HUES64 (cell line): ENCODE results near the gene PRPF18. TPM values are rescaled to one million over a fixed set of nuclear protein-coding genes. Genes with fewer than 3 reads are reported as not detected.
"Not testable (repeated sequence)": the region's sequence is repeated elsewhere in the genome, so short reads cannot be mapped to it uniquely, and the experiment has no call there.

Source experiments
- H3K27ac ChIP-seq: 2 replicates; pipeline ENCODE4 v1.7.0; 2013; ENCODE audit warnings: low read depth, low read length, inconsistent platforms
- H3K27me3 ChIP-seq: 2 replicates; pipeline ENCODE4 v1.6.1; 2013; ENCODE audit warnings: mild to moderate bottlenecking, low read length; ENCODE audit not compliant: insufficient read depth
- H3K36me3 ChIP-seq: 2 replicates; pipeline ENCODE4 v1.6.1; 2013; ENCODE audit warnings: mild to moderate bottlenecking, low read length; ENCODE audit not compliant: insufficient read depth
- H3K4me1 ChIP-seq: 2 replicates; pipeline ENCODE4 v1.6.1; 2013; ENCODE audit warnings: mild to moderate bottlenecking, low read length, moderate library complexity; ENCODE audit not compliant: insufficient read depth
- H3K4me3 ChIP-seq: 2 replicates; pipeline ENCODE4 v1.5.1; 2013; ENCODE audit warnings: mild to moderate bottlenecking, low read length, moderate library complexity
- H3K9ac ChIP-seq: 2 replicates; pipeline ENCODE4 v1.6.1; 2013; ENCODE audit warnings: mild to moderate bottlenecking, low read depth, low read length
- H3K9me3 ChIP-seq: 2 replicates; pipeline ENCODE4 v1.6.1; 2013; ENCODE audit warnings: low read depth, low read length; ENCODE audit not compliant: insufficient read depth
- WGBS: fragments of 150-250, 120-280 bp; methylation state at CpG from one replicate; pipeline ENCODE4 v1.1.7; 2013; ENCODE audit warnings: missing lambda C conversion rate; 5-methylcytosine and 5-hydroxymethylcytosine counted together
- polyA plus RNA-seq, 2 experiments: library from polyadenylated mRNA; stranded (reverse); fragments of 50-300 nt; gene quantifications; one replicate each; pipeline ENCODE4 v1.2.3, GENCODE V29; 2013

Gene PRPF18, protein sequence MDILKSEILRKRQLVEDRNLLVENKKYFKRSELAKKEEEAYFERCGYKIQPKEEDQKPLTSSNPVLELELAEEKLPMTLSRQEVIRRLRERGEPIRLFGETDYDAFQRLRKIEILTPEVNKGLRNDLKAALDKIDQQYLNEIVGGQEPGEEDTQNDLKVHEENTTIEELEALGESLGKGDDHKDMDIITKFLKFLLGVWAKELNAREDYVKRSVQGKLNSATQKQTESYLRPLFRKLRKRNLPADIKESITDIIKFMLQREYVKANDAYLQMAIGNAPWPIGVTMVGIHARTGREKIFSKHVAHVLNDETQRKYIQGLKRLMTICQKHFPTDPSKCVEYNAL
- polyA plus RNA-seq (2013, experiment 1 of 2), result 12.4 TPM
- 13.3 TPM for polyA plus RNA-seq (2013, experiment 2 of 2)

- Histone ChIP-seq H3K4me3 (peak within 1 kb of the TSS; percentile 92), H3K36me3 (no peaks in the 10 kb centered on the region), H3K9me3 (no peaks in the 10 kb centered on the region), H3K27ac (no peak within 1 kb of the TSS), H3K4me1 (0 out of 2 replicates have a peak, but pooled peaks cover 2% of the 10 kb centered on the region), H3K9ac (peak within 1 kb of the TSS; percentile 53), H3K27me3 (peaks cover 3% of the 10 kb centered on the region; the same call in 1 of the 2 replicates)
- under 1% methylated on average over 38 of the region's 38 CpGs for WGBS
Observed at GRCh38 chr10:13586676-13587355, at the start of gene PRPF18. PRPF18 (plus strand) TSS chr10:13586965; CDS start chr10:13587087, 122 bp downstream.

DNA sequence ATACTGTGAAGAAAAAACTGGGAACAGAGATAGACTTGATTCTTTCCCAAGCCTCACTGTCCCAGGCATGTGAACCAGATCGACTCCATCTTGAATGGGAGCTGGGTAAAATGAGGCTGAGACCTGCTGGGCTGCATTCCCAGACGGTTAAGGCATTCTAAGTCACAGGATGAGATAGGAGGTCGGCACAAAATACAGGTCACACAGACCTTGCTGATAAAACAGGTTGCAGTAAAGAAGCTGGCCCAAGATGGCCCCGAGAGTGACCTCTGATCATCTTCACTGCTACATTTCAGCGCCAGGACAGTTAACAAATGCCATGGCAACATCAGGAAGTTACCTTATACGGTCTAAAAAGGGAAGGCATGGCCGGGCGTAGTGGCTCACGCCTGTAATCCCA lies 48.8 kb upstream of the PRPF18 start:
- H3K36me3 ChIP-seq, H3K9me3 ChIP-seq, H3K4me1 ChIP-seq, H3K4me3 ChIP-seq, H3K27me3 ChIP-seq, H3K9ac ChIP-seq, H3K27ac ChIP-seq: not testable (repeated sequence)
- 86% methylated on average over 9 of the region's 9 CpGs for WGBS

DNA sequence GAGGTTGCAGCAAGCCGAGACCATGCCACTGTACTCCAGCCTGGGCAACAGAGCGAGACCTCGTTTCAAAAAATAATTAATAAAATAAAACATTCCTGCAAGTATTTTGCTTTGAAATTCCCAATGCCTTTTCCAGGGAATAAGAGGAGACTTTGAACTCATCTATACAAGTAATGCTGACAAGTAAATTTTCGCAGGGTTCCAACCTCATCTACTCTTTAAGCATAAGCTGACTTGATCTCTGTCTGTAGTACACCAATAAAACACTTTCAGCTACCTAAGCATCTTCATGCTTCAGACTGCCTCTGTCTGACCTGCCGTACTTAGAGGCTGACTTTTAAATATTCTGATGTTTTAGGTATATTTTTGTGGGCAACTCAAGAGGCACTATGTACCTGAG lies 44.2 kb upstream of the PRPF18 start:
- Histone ChIP-seq H3K9ac (no peak overlapping the region), H3K27me3 (no peaks in the 10 kb centered on the region), H3K9me3 (no peaks in the 10 kb centered on the region), H3K27ac (no peak overlapping the region), H3K4me3 (no peak overlapping the region), H3K36me3 (no peaks in the 10 kb centered on the region), H3K4me1 (no peaks in the 10 kb centered on the region)
- WGBS, result 97% methylated on average over 5 of the region's 5 CpGs

- Histone ChIP-seq H3K9ac (no peak overlapping the region), H3K4me1 (no peaks in the 10 kb centered on the region), H3K27ac (no peak overlapping the region), H3K4me3 (no peak overlapping the region), H3K27me3 (no peaks in the 10 kb centered on the region), H3K36me3 (no peaks in the 10 kb centered on the region), H3K9me3 (peaks cover 6% of the 10 kb centered on the region; the same call in 1 of the 2 replicates)
- WGBS, result 100% methylated on average over 2 of the region's 2 CpGs
Observed at GRCh38 chr10:13550802-13551201, 36.0 kb upstream of the PRPF18 start.

GRCh38 chr10:13555884-13556510 lies 30.8 kb upstream of the PRPF18 start:
- no peak overlapping the region for H3K4me3 ChIP-seq
- H3K9ac ChIP-seq, result no peak overlapping the region
- no peaks in the 10 kb centered on the region for H3K9me3 ChIP-seq
- H3K27ac ChIP-seq, result no peak overlapping the region
- H3K36me3 ChIP-seq, result no peaks in the 10 kb centered on the region
- WGBS, result 80% methylated on average over 2 of the region's 2 CpGs
- H3K27me3 ChIP-seq, result no peaks in the 10 kb centered on the region
- no peaks in the 10 kb centered on the region for H3K4me1 ChIP-seq

DNA sequence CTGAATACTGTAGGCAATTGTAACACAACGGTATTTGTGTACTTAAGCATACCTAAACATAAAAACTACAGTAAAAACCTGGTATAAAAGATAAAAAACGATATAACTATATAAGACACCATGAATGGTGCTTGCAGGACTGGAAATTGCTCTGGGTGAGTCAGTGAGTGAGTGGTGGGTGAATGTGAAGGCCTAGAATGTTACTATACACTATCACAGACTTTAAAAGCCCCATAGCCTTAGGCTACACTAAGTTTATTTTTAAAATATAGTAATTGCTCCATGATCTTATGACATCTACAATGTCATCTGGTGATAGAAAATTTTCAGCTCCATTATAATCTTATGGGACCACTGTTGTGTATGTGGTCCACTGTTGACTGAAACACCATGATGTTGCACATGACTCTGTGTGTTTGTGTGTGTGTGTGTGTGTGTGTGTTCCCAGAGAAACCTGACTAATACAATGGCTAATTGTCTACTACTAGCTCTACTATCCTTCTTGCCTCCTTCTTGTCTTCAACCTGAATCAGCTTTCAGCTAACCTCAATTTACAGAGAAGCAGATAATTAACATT lies 27.6 kb upstream of the PRPF18 start:
- no peaks in the 10 kb centered on the region for H3K27me3 ChIP-seq
- H3K27ac ChIP-seq, result no peak overlapping the region
- H3K9me3 ChIP-seq, result peaks cover 6% of the 10 kb centered on the region
- no peak overlapping the region for H3K4me3 ChIP-seq
- H3K4me1 ChIP-seq, result no peaks in the 10 kb centered on the region
- no CpG with 5 or more reads among the region's 2 CpGs for WGBS
- no peak overlapping the region for H3K9ac ChIP-seq
- H3K36me3 ChIP-seq, result no peaks in the 10 kb centered on the region

- Histone ChIP-seq H3K36me3 (no peaks in the 10 kb centered on the region), H3K9me3 (peaks cover 12% of the 10 kb centered on the region), H3K4me3 (no peak overlapping the region), H3K4me1 (no peaks in the 10 kb centered on the region), H3K27me3 (no peaks in the 10 kb centered on the region), H3K27ac (no peak overlapping the region), H3K9ac (no peak overlapping the region)
Observed at GRCh38 chr10:13560597-13560996, 26.2 kb upstream of the PRPF18 start.

GRCh38 chr10:13563481-13564445 lies 23.0 kb upstream of the PRPF18 start:
- Histone ChIP-seq H3K4me3 (no peak overlapping the region), H3K9ac (no peak overlapping the region), H3K27me3 (no peaks in the 10 kb centered on the region), H3K27ac (no peak overlapping the region), H3K4me1 (no peaks in the 10 kb centered on the region), H3K36me3 (no peaks in the 10 kb centered on the region), H3K9me3 (peaks cover 12% of the 10 kb centered on the region)
- WGBS, result 95% methylated on average over 11 of the region's 11 CpGs

GRCh38 chr10:13564576-13564975 lies 22.2 kb upstream of the PRPF18 start:
- Histone ChIP-seq H3K36me3 (no peaks in the 10 kb centered on the region), H3K4me1 (no peaks in the 10 kb centered on the region), H3K9ac (no peak overlapping the region), H3K9me3 (peaks cover 12% of the 10 kb centered on the region), H3K27ac (no peak overlapping the region), H3K4me3 (no peak overlapping the region), H3K27me3 (no peaks in the 10 kb centered on the region)
- 75% methylated on average over 3 of the region's 3 CpGs for WGBS

DNA sequence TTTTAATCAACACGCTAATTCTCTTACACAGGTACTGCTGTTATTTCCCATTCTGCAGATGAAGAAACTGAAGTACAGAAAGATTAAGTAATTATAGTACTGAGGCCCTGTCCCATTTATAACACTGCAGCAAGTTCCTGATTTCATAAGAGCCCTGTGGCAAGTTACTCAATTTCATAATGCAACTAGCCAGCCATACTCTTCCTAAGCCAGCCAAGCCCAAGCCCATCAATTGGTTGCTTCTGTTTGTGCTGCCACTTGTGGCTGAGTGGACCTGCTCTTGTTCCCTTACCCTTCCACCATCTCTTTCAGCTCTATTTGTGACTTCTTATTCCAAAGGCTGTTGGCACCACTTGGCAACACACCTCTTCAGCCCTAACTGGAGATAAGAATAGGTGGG lies 19.7 kb upstream of the PRPF18 start:
- no peaks in the 10 kb centered on the region for H3K36me3 ChIP-seq
- no peak overlapping the region for H3K27ac ChIP-seq
- no peaks in the 10 kb centered on the region for H3K4me1 ChIP-seq
- H3K9ac ChIP-seq, result no peak overlapping the region
- WGBS, result 80% methylated on average over 1 of the region's 1 CpG
- H3K27me3 ChIP-seq, result no peaks in the 10 kb centered on the region
- peaks cover 12% of the 10 kb centered on the region for H3K9me3 ChIP-seq
- H3K4me3 ChIP-seq, result no peak overlapping the region
